Measurements from ENCODE around the gene HS2ST1. TPM values are rescaled to one million over a fixed set of nuclear protein-coding genes. Genes with fewer than 3 reads are reported as not detected.

HS2ST1 gene
- total RNA-seq, 1 experiment from 2014 or later: 57.2 TPM

GRCh38 chr1:86905875-86906274 lies 8.6 kb upstream of the HS2ST1 start:
- Mint-ChIP-seq H3K36me3 (ENCODE audit: insufficient read depth, unreplicated experiment) (peaks cover 28% of the 10 kb centered on the region), H3K27ac (ENCODE audit: unreplicated experiment) (no peak overlapping the region), H3K4me3 (ENCODE audit: unreplicated experiment) (no peak overlapping the region), H3K4me1 (ENCODE audit: low read depth, unreplicated experiment) (peaks cover 2% of the 10 kb centered on the region), H3K27me3 (ENCODE audit: insufficient read depth, unreplicated experiment) (no peaks in the 10 kb centered on the region), H3K9me3 (ENCODE audit: unreplicated experiment) (no peaks in the 10 kb centered on the region)
- ChIA-PET CTCF (no interaction called here), POLR2A (no interaction called here)
- intact Hi-C loops (cut with micrococcal nuclease; ENCODE audit: unreplicated experiment): no loop called here
- no TSS peak for BruUV-seq (replicated peaks)
- no peak overlapping the region for H3K4me3 ChIP-seq (ENCODE audit: low read depth, low read length)
- TF ChIP-seq CTCF (IDR thresholded peaks at IDR 0.05; ENCODE audit: insufficient read depth in 1 of 2, low read depth in 1 of 2, low read length in 1 of 2, severe bottlenecking in 1 of 2, unreplicated experiment in 1 of 2): no peak
- no peaks in the 10 kb centered on the region for H3K4me1 ChIP-seq
- H3K9me3 ChIP-seq: no peaks in the 10 kb centered on the region
- no peaks in the 10 kb centered on the region for H3K36me3 ChIP-seq (ENCODE audit: control insufficient read depth, insufficient read depth, low read length)
- no peaks in the 10 kb centered on the region for H3K27me3 ChIP-seq (replicated peaks; ENCODE audit: control insufficient read depth, insufficient read depth, low read length)
- DNase-seq: no peak

- POLR2A ChIA-PET: no interaction called here
- H3K36me3 Mint-ChIP-seq (ENCODE audit: insufficient read depth, unreplicated experiment): peaks cover 32% of the 10 kb centered on the region
Measured at GRCh38 chr1:86906419-86906818, 8.0 kb upstream of the HS2ST1 start.

GRCh38 chr1:86912281-86912900 lies 2.0 kb upstream of the HS2ST1 start:
- Mint-ChIP-seq H3K4me1 (ENCODE audit: low read depth, unreplicated experiment) (peaks cover 11% of the 10 kb centered on the region), H3K4me3 (ENCODE audit: unreplicated experiment) (no peak overlapping the region), H3K27ac (ENCODE audit: unreplicated experiment) (peak overlapping the region; percentile 46), H3K36me3 (ENCODE audit: insufficient read depth, unreplicated experiment) (peaks cover 32% of the 10 kb centered on the region), H3K9me3 (ENCODE audit: unreplicated experiment) (no peaks in the 10 kb centered on the region), H3K27me3 (ENCODE audit: insufficient read depth, unreplicated experiment) (no peaks in the 10 kb centered on the region)
- intact Hi-C loops (cut with micrococcal nuclease; ENCODE audit: unreplicated experiment): loop anchor here (10.0 kb wide), 2 partner anchors 208 to 528 kb away; partner anchors contain the start of gene SH3GLB1
- Histone ChIP-seq H3K36me3 (ENCODE audit: control insufficient read depth, insufficient read depth, low read length) (no peaks in the 10 kb centered on the region), H3K27me3 (replicated peaks; ENCODE audit: control insufficient read depth, insufficient read depth, low read length) (no peaks in the 10 kb centered on the region), H3K4me1 (no peaks in the 10 kb centered on the region; the same call in none of the 2 replicates), H3K9me3 (no peaks in the 10 kb centered on the region), H3K4me3 (ENCODE audit: low read depth, low read length) (peak overlapping the region; percentile 92)
- no peak for DNase-seq
- no peak for TF ChIP-seq CTCF (IDR thresholded peaks at IDR 0.05; ENCODE audit: insufficient read depth in 1 of 2, low read depth in 1 of 2, low read length in 1 of 2, severe bottlenecking in 1 of 2, unreplicated experiment in 1 of 2)
- ChIA-PET CTCF (no interaction called here), POLR2A (no interaction called here)
- no TSS peak for BruUV-seq (replicated peaks)

More at GRCh38 chr1:86906419-86906818, 8.0 kb upstream of the HS2ST1 start:
- Mint-ChIP-seq H3K4me3 (ENCODE audit: unreplicated experiment) (no peak overlapping the region), H3K9me3 (ENCODE audit: unreplicated experiment) (no peaks in the 10 kb centered on the region), H3K27ac (ENCODE audit: unreplicated experiment) (no peak overlapping the region), H3K4me1 (ENCODE audit: low read depth, unreplicated experiment) (peaks cover 8% of the 10 kb centered on the region), H3K27me3 (ENCODE audit: insufficient read depth, unreplicated experiment) (no peaks in the 10 kb centered on the region)
- BruUV-seq (replicated peaks): no TSS peak
- Histone ChIP-seq H3K9me3 (no peaks in the 10 kb centered on the region), H3K4me1 (no peaks in the 10 kb centered on the region), H3K27me3 (replicated peaks; ENCODE audit: control insufficient read depth, insufficient read depth, low read length) (no peaks in the 10 kb centered on the region), H3K36me3 (ENCODE audit: control insufficient read depth, insufficient read depth, low read length) (no peaks in the 10 kb centered on the region), H3K4me3 (ENCODE audit: low read depth, low read length) (no peak overlapping the region)
- CTCF ChIA-PET: no interaction called here
- no peak for TF ChIP-seq CTCF (IDR thresholded peaks at IDR 0.05; ENCODE audit: insufficient read depth in 1 of 2, low read depth in 1 of 2, low read length in 1 of 2, severe bottlenecking in 1 of 2, unreplicated experiment in 1 of 2)
- intact Hi-C loops (cut with micrococcal nuclease; ENCODE audit: unreplicated experiment): no loop called here
- no peak for DNase-seq

All from Caco-2 (cell line).